GM12878 (cell line): ENCODE data around the gene LATS2. TPM values are rescaled to one million over a fixed set of nuclear protein-coding genes. Genes with fewer than 3 reads are reported as not detected.

Experiments used
- ATAC-seq: fragments of 200-7000 bp; cut with Tn5 transposase; 3 replicates; pipeline ENCODE4 v1.9.1; 2020; ENCODE audit warnings: mild to moderate bottlenecking, moderate library complexity
- BruUV-seq: library from RNA; stranded (reverse); fragments of 400-500 nt; replicated peaks from 2 replicates; lab custom pipeline; 2021; lab: Mats Ljungman, UMichigan
- CTCF ChIA-PET: fragments of 300-600 bp; sonication (Branson Sonifier 250); formaldehyde crosslinking; extraction: SDS; loops from one replicate; lab custom pipeline; 2021; ENCODE audit warnings: inconsistent platforms; lab: Yijun Ruan, JAX
- POLR2A ChIA-PET: fragments of 350-600 bp; formaldehyde crosslinking; extraction: SDS; loops from one replicate; lab custom pipeline; 2021; ENCODE audit warnings: inconsistent platforms; lab: Charles Lee
- RAD21 ChIA-PET: fragments of 300-600 bp; sonication (Branson Sonifier 250); formaldehyde crosslinking; loops from one replicate; lab custom pipeline; 2023; ENCODE audit warnings: antibody characterized with exemption; ENCODE audit not compliant: unreplicated experiment; lab: Charles Lee
- SMC1A ChIA-PET: fragments of 300-600 bp; sonication (Branson Sonifier 250); formaldehyde crosslinking; loops from one replicate; lab custom pipeline; 2023; ENCODE audit not compliant: unreplicated experiment, uncharacterized antibody; lab: Charles Lee
- DNase-seq: peaks from one replicate; pipeline ENCODE4 v3.0.0-alpha.2; 2011; ENCODE audit warnings: low read depth, low spot score
- FAIRE-seq: peaks from 3 replicates; lab custom pipeline; 2011; peaks lifted over from hg19 to GRCh38; lab: Jason Lieb, UNC
- H2AFZ ChIP-seq: 2 replicates; pipeline ENCODE4 v1.6.0; 2011; ENCODE audit warnings: low read depth, low read length, control low read depth; ENCODE audit not compliant: control insufficient read depth
- H3K27ac ChIP-seq: 2 replicates; pipeline ENCODE4 v1.5.1; 2011; ENCODE audit warnings: control low read depth; ENCODE audit not compliant: control insufficient read depth, insufficient read depth
- H3K27me3 ChIP-seq, 2 experiments: replicated peaks in 1 of 2; 2 replicates each; pipeline versions ENCODE4 v1.6.0 to v1.6.1; 2011; ENCODE audit warnings: low read length in 1 of 2; ENCODE audit not compliant: control insufficient read depth in 2 of 2, insufficient read depth in 2 of 2
- H3K36me3 ChIP-seq, 2 experiments: 2 replicates each; pipeline ENCODE4 v1.5.1; 2011; ENCODE audit warnings: low read length in 1 of 2; ENCODE audit not compliant: control insufficient read depth in 2 of 2, insufficient read depth in 2 of 2
- H3K4me1 ChIP-seq: 2 replicates; pipeline ENCODE4 v1.6.1; 2011; ENCODE audit warnings: mild to moderate bottlenecking, low read length, moderate library complexity, mixed read lengths; ENCODE audit not compliant: control insufficient read depth, insufficient read depth
- H3K4me2 ChIP-seq: 2 replicates; pipeline ENCODE4 v1.6.0; 2011; ENCODE audit warnings: control low read depth; ENCODE audit not compliant: control insufficient read depth, insufficient read depth
- H3K4me3 ChIP-seq: fragments of 200-600 bp; sonication (generic); 2 replicates; pipeline ENCODE4 v1.5.1; 2016
- H3K79me2 ChIP-seq: 2 replicates; pipeline ENCODE4 v1.6.0; 2011; ENCODE audit warnings: low read length; ENCODE audit not compliant: control insufficient read depth, insufficient read depth
- H3K9ac ChIP-seq: 2 replicates; pipeline ENCODE4 v1.8.0; 2011; ENCODE audit warnings: low read length, control low read depth, mixed read lengths; ENCODE audit not compliant: control insufficient read depth, insufficient read depth
- H3K9me3 ChIP-seq: replicated peaks from 3 replicates; pipeline ENCODE4 v1.5.1; 2011; ENCODE audit warnings: mild to moderate bottlenecking, low read length; ENCODE audit not compliant: control insufficient read depth, insufficient read depth
- H4K20me1 ChIP-seq: 2 replicates; pipeline ENCODE4 v1.6.0; 2011; ENCODE audit not compliant: control insufficient read depth, insufficient read depth
- ASH2L ChIP-seq: fragments of 300-600, 200-600 bp; sonication (generic); IDR thresholded peaks from 2 replicates; pipeline ENCODE4 v1.6.1; 2017; ENCODE audit warnings: low read depth, mild to moderate bottlenecking, borderline replicate concordance
- BHLHE40 ChIP-seq, 2 experiments: fragments of 450-650 bp in 1 of 2; IDR thresholded peaks; 2 replicates each; pipeline ENCODE4 v1.6.1; 2011 to 2017; ENCODE audit warnings: low read depth in 2 of 2, borderline replicate concordance in 1 of 2, improper control_type of control experiment in 1 of 2, low read length in 1 of 2, mild to moderate bottlenecking in 1 of 2
- HDGF ChIP-seq: fragments of 450-650 bp; IDR thresholded peaks from 2 replicates; pipeline ENCODE4 v1.6.1; 2016; ENCODE audit warnings: antibody characterized with exemption
- JUNB ChIP-seq: IDR thresholded peaks from 2 replicates; pipeline ENCODE4 v1.6.1; 2016; ENCODE audit warnings: antibody characterized with exemption, mild to moderate bottlenecking
- KDM1A ChIP-seq: fragments of 200-600 bp; sonication (generic); IDR thresholded peaks from 2 replicates; pipeline ENCODE4 v1.6.1; 2016; ENCODE audit warnings: borderline replicate concordance
- NRF1 ChIP-seq: conservative IDR thresholded peaks from 2 replicates; pipeline ENCODE4 v1.6.1; 2011; ENCODE audit warnings: mild to moderate bottlenecking, low read depth, low read length, improper control_type of control experiment
- RAD21 ChIP-seq: IDR thresholded peaks from 2 replicates; pipeline ENCODE4 v1.6.1; 2011; ENCODE audit warnings: mild to moderate bottlenecking, low read depth, low read length, moderate library complexity; ENCODE audit not compliant: insufficient read depth
- RELA ChIP-seq: fragments of 450-650 bp; IDR thresholded peaks from 2 replicates; pipeline ENCODE4 v1.8.0; 2014; ENCODE audit warnings: borderline replicate concordance; ENCODE audit not compliant: partially characterized antibody
- STAT1 ChIP-seq: fragments of 450-650 bp; conservative IDR thresholded peaks from 2 replicates; pipeline ENCODE4 v1.6.1; 2014; ENCODE audit warnings: antibody characterized with exemption, mild to moderate bottlenecking
- SUPT20H ChIP-seq: IDR thresholded peaks from 2 replicates; pipeline ENCODE4 v1.6.1; 2011; ENCODE audit warnings: low read depth, mild to moderate bottlenecking, low read length, moderate library complexity, borderline replicate concordance; ENCODE audit not compliant: control insufficient read depth
- TCF12 ChIP-seq: IDR thresholded peaks from 2 replicates; pipeline ENCODE4 v1.6.1; 2011; ENCODE audit warnings: low read depth, mild to moderate bottlenecking, low read length
- TCF3 ChIP-seq: IDR thresholded peaks from 2 replicates; pipeline ENCODE4 v1.6.1; 2012; ENCODE audit warnings: low read depth, mild to moderate bottlenecking, low read length, borderline replicate concordance; ENCODE audit not compliant: insufficient read depth
- ZZZ3 ChIP-seq: IDR thresholded peaks from 2 replicates; pipeline ENCODE4 v1.6.1; 2011; ENCODE audit warnings: low read depth; ENCODE audit not compliant: control insufficient read depth, insufficient read length
- WGBS: methylation state at CpG from one replicate; pipeline ENCODE4 v1.1.6; 2016; ENCODE audit warnings: low lambda C conversion rate; ENCODE audit not compliant: insufficient replicate concordance, insufficient coverage; ENCODE audit errors: missing lambda C conversion rate; 5-methylcytosine and 5-hydroxymethylcytosine counted together
- in situ Hi-C: fragments of 300-500 bp; cut with MboI; formaldehyde crosslinking; loops from 9 replicates; pipeline ENCODE4 v1.14.3; 2018; ENCODE audit warnings: mixed read lengths
- intact Hi-C: fragments of 100-400 bp; cut with micrococcal nuclease; formaldehyde crosslinking; loops from one replicate; pipeline ENCODE4 v1.14.2; 2022; ENCODE audit not compliant: unreplicated experiment
- polyA plus RNA-seq, 11 experiments: library from polyadenylated mRNA; depleted of rRNA in 4 of 11; unstranded in 6 of 11; stranded (reverse) in 5 of 11; fragments of >200 nt; fragmentation: Nextera tagmentation in 4 of 11; fragmentation: Illumina TruSeq in 1 of 11; extraction: Ambion mirVana in 4 of 11; extraction: Trizol in 1 of 11; gene quantifications; 1 replicate in 1 of 11; 2 replicates in 10 of 11; pipeline versions ENCODE4 v1.2.1 to v1.2.3, GENCODE V29; 2011 to 2016; ENCODE audit warnings: inconsistent platforms in 2 of 11, missing spikeins in 2 of 11, low read depth in 1 of 11
- total RNA-seq, 4 experiments: library from RNA; depleted of rRNA in 3 of 4; stranded (reverse); fragments of >200 nt in 3 of 4; fragmentation: Illumina TruSeq in 1 of 4; extraction: Trizol in 1 of 4; gene quantifications; 2 replicates each; pipeline versions ENCODE4 v1.2.1 to v1.2.3, GENCODE V29; 2013 to 2021
- TF ChIP-seq, protein P1 (sequence below): IDR thresholded peaks from 2 replicates; pipeline ENCODE4 v1.6.1; 2012; ENCODE audit warnings: low read depth, low read length, improper control_type of control experiment
- TF ChIP-seq, protein P2 (sequence below): fragments of 450-650 bp; IDR thresholded peaks from 2 replicates; pipeline ENCODE4 v1.6.1; 2017; ENCODE audit warnings: mild to moderate bottlenecking, moderate library complexity

Gene LATS2
- total and polyA plus RNA-seq, 10 of the 15 experiments (the other 5 are each of a cell fraction or from before 2014, with no cell fraction given), result 0.90 to 7.8 (median 2.0) TPM

DNA sequence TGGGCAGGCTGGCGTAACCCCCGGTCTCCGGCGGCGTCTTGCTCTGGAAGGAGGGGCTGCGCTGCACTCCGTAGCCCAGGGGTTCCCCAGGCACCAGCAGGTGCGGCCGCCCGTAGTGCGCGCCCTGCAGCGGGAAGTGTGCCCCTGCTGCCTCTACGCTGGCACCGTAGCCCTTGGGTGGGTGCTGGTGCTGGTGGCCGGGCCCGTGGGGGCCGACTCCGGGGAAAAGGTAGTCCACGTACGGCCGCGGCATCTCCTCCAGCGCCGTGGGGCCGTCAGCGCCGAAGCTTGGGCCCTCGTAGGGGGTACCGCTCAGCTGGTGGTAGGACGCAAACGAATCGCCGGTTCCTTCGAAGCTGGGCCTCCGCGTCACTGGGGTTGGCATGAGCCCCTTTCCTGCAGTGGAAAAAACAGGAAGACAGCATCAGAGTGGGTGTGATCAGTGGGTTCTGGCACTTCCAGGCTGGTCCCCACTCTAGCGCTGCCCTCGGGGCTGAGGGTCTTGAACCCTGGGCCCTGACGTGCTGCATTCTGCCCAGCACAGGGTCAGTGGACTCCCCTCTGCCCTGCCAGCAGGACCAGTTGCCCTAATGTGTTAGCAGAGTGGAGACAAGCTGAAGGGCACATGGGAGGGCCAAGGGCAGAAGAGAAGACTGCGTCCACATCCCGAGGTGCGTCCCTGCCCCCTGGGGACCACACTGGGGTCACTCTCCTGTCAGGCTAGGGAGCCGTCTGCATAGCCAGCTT lies 72.3 kb downstream of the LATS2 start:
- TF ChIP-seq NRF1, result no peak
- TF ChIP-seq RELA, result no peak
- no peak for TF ChIP-seq SUPT20H
- TF ChIP-seq STAT1, result no peak
- TF ChIP-seq, protein P1, sequence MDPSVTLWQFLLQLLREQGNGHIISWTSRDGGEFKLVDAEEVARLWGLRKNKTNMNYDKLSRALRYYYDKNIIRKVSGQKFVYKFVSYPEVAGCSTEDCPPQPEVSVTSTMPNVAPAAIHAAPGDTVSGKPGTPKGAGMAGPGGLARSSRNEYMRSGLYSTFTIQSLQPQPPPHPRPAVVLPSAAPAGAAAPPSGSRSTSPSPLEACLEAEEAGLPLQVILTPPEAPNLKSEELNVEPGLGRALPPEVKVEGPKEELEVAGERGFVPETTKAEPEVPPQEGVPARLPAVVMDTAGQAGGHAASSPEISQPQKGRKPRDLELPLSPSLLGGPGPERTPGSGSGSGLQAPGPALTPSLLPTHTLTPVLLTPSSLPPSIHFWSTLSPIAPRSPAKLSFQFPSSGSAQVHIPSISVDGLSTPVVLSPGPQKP, result no peak
- no peak for TF ChIP-seq TCF3
- no peak for TF ChIP-seq TCF12
- TF ChIP-seq RAD21, result no peak
- TF ChIP-seq, protein P2, sequence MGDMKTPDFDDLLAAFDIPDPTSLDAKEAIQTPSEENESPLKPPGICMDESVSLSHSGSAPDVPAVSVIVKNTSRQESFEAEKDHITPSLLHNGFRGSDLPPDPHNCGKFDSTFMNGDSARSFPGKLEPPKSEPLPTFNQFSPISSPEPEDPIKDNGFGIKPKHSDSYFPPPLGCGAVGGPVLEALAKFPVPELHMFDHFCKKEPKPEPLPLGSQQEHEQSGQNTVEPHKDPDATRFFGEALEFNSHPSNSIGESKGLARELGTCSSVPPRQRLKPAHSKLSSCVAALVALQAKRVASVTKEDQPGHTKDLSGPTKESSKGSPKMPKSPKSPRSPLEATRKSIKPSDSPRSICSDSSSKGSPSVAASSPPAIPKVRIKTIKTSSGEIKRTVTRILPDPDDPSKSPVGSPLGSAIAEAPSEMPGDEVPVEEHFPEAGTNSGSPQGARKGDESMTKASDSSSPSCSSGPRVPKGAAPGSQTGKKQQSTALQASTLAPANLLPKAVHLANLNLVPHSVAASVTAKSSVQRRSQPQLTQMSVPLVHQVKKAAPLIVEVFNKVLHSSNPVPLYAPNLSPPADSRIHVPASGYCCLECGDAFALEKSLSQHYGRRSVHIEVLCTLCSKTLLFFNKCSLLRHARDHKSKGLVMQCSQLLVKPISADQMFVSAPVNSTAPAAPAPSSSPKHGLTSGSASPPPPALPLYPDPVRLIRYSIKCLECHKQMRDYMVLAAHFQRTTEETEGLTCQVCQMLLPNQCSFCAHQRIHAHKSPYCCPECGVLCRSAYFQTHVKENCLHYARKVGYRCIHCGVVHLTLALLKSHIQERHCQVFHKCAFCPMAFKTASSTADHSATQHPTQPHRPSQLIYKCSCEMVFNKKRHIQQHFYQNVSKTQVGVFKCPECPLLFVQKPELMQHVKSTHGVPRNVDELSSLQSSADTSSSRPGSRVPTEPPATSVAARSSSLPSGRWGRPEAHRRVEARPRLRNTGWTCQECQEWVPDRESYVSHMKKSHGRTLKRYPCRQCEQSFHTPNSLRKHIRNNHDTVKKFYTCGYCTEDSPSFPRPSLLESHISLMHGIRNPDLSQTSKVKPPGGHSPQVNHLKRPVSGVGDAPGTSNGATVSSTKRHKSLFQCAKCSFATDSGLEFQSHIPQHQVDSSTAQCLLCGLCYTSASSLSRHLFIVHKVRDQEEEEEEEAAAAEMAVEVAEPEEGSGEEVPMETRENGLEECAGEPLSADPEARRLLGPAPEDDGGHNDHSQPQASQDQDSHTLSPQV, result no peak
- TF ChIP-seq HDGF, result no peak
- no peak for TF ChIP-seq BHLHE40 (IDR thresholded peaks at IDR 0.05; ENCODE audit: borderline replicate concordance in 1 of 2, low read depth in 2 of 2, low read length in 1 of 2)
- TF ChIP-seq ZZZ3, result no peak
- no peak for TF ChIP-seq JUNB
- TF ChIP-seq KDM1A, result no peak
- no peak for TF ChIP-seq ASH2L
- Histone ChIP-seq H3K27ac (no peak overlapping the region), H3K4me2 (no peak overlapping the region), H3K9ac (no peak overlapping the region), H2AFZ (no peak overlapping the region), H3K79me2 (no peaks in the 10 kb centered on the region), H3K4me1 (no peaks in the 10 kb centered on the region), H3K36me3 (peaks cover 0 to 5% of the 10 kb centered on the region in 2 experiments; a peak in 2 of 4 replicates), H4K20me1 (no peaks in the 10 kb centered on the region), H3K4me3 (no peak overlapping the region), H3K9me3 (no peaks in the 10 kb centered on the region), H3K27me3 (no peaks in the 10 kb centered on the region)
- ChIA-PET RAD21 (no interaction called here), SMC1A (no interaction called here), POLR2A (no interaction called here), CTCF (no interaction called here)
- intact Hi-C loops (no loop called here), in situ Hi-C loops (no loop called here)
- FAIRE-seq (no peak), ATAC-seq (no peak), DNase-seq (no peak)
- 94% methylated on average over 38 of the region's 44 CpGs for WGBS
- no TSS peak for BruUV-seq
